ENCODE measurements around the gene DGCR8. TPM values are rescaled to one million over a fixed set of nuclear protein-coding genes. Genes with fewer than 3 reads are reported as not detected.
A peak's percentile ranks its signal among the peaks of the same experiment; 100 is the strongest.

The DGCR8 gene
- total RNA-seq, 5 donors from 2014 or later (not counting 1 experiment from before 2014, with no cell fraction given): 38.4 to 48.1 (median 45.1) TPM

- Mint-ChIP-seq H3K4me1 (peaks cover 53 to 62% (median 61%) of the 10 kb centered on the region in 3 donors), H3K36me3 (peaks cover 36% of the 10 kb centered on the region), H3K4me3 (no peak overlapping the region), H3K9me3 (no peaks in the 10 kb centered on the region), H3K27ac (no peak overlapping the region), H3K27me3 (no peaks in the 10 kb centered on the region)
- no peaks in the 10 kb centered on the region for H3K27me3 ChIP-seq (replicated peaks in 1 of 2; ENCODE audit: control insufficient read depth in 2 of 2, extremely low read depth in 1 of 2, insufficient read depth in 2 of 2, low read length in 1 of 2)
- CTCF ChIA-PET: interaction anchor here in 1 of 2 donors (0.5 kb wide), 1 partner anchor 139 kb away, joined by 4 read pairs; no protein-coding TSS in a partner anchor
- peaks cover 16 to 95% of the 10 kb centered on the region in 2 experiments for H3K4me1 ChIP-seq (ENCODE audit: control insufficient read depth in 1 of 2, extremely low read depth in 1 of 2, insufficient read depth in 2 of 2, low read length in 2 of 2)
- peaks cover 23 to 50% of the 10 kb centered on the region in 2 donors for H3K36me3 ChIP-seq (ENCODE audit: control insufficient read depth in 2 of 2, extremely low read depth in 1 of 2, insufficient read depth in 1 of 2, low read length in 1 of 2)
- no peak overlapping the region for H3K27ac ChIP-seq (ENCODE audit: low read length)
- H3K4me3 ChIP-seq (ENCODE audit: control insufficient read depth in 1 of 2, extremely low read depth in 1 of 2, low read length in 1 of 2): no peak overlapping the region
- DNase-seq: no peak
- ATAC-seq (replicated peaks in 1 of 4): no peak
- POLR2A ChIA-PET: no interaction called here
- WGBS (ENCODE audit: insufficient coverage): 99% methylated on average over 12 of the region's 20 CpGs
- no peaks in the 10 kb centered on the region for H3K9me3 ChIP-seq
Observed at GRCh38 chr22:20085651-20086050, 5.6 kb downstream of the DGCR8 start.

- ChIA-PET CTCF (no interaction called here), POLR2A (no interaction called here)
- Mint-ChIP-seq H3K27me3 (no peaks in the 10 kb centered on the region), H3K9me3 (no peaks in the 10 kb centered on the region), H3K36me3 (peaks cover 39% of the 10 kb centered on the region), H3K4me3 (no peak overlapping the region), H3K4me1 (peaks cover 51 to 60% (median 60%) of the 10 kb centered on the region in 3 donors), H3K27ac (peak overlapping the region in 1 of 2 donors; percentile 44)
- 96% methylated on average over 19 of the region's 24 CpGs for WGBS (ENCODE audit: insufficient coverage)
- Histone ChIP-seq H3K9me3 (no peaks in the 10 kb centered on the region), H3K4me3 (ENCODE audit: control insufficient read depth in 1 of 2, extremely low read depth in 1 of 2, low read length in 1 of 2) (no peak overlapping the region), H3K4me1 (ENCODE audit: control insufficient read depth in 1 of 2, extremely low read depth in 1 of 2, insufficient read depth in 2 of 2, low read length in 2 of 2) (peaks cover 12 to 95% of the 10 kb centered on the region in 2 experiments), H3K27ac (ENCODE audit: low read length) (no peak overlapping the region), H3K27me3 (replicated peaks in 1 of 2; ENCODE audit: control insufficient read depth in 2 of 2, extremely low read depth in 1 of 2, insufficient read depth in 2 of 2, low read length in 1 of 2) (no peaks in the 10 kb centered on the region), H3K36me3 (ENCODE audit: control insufficient read depth in 2 of 2, extremely low read depth in 1 of 2, insufficient read depth in 1 of 2, low read length in 1 of 2) (peaks cover 26 to 55% of the 10 kb centered on the region in 2 donors)
- DNase-seq (no peak), ATAC-seq (replicated peaks in 1 of 4) (no peak)
Observed at GRCh38 chr22:20086101-20086599, 6.1 kb downstream of the DGCR8 start.

GRCh38 chr22:20086763-20087162 is 6.7 kb downstream of the DGCR8 start:
- Mint-ChIP-seq H3K36me3 (peaks cover 45% of the 10 kb centered on the region), H3K27me3 (no peaks in the 10 kb centered on the region), H3K9me3 (no peaks in the 10 kb centered on the region), H3K27ac (peak overlapping the region in 1 of 2 donors; percentile 44), H3K4me1 (peaks cover 50 to 59% (median 54%) of the 10 kb centered on the region in 3 donors), H3K4me3 (no peak overlapping the region)
- Histone ChIP-seq H3K4me3 (ENCODE audit: control insufficient read depth in 1 of 2, extremely low read depth in 1 of 2, low read length in 1 of 2) (no peak overlapping the region), H3K27ac (ENCODE audit: low read length) (no peak overlapping the region), H3K9me3 (no peaks in the 10 kb centered on the region), H3K4me1 (ENCODE audit: control insufficient read depth in 1 of 2, extremely low read depth in 1 of 2, insufficient read depth in 2 of 2, low read length in 2 of 2) (peaks cover 6 to 94% of the 10 kb centered on the region in 2 experiments), H3K36me3 (ENCODE audit: control insufficient read depth in 2 of 2, extremely low read depth in 1 of 2, insufficient read depth in 1 of 2, low read length in 1 of 2) (peaks cover 26 to 61% of the 10 kb centered on the region in 2 donors), H3K27me3 (replicated peaks in 1 of 2; ENCODE audit: control insufficient read depth in 2 of 2, extremely low read depth in 1 of 2, insufficient read depth in 2 of 2, low read length in 1 of 2) (no peaks in the 10 kb centered on the region)
- CTCF ChIA-PET: no interaction called here
- POLR2A ChIA-PET: no interaction called here
- DNase-seq (no peak), ATAC-seq (replicated peaks in 1 of 4) (no peak)
- WGBS (ENCODE audit: insufficient coverage): 100% methylated on average over 5 of the region's 5 CpGs

GRCh38 chr22:20087319-20088262 is 7.5 kb downstream of the DGCR8 start:
- peaks cover 4 to 95% of the 10 kb centered on the region in 2 experiments for H3K4me1 ChIP-seq (ENCODE audit: control insufficient read depth in 1 of 2, extremely low read depth in 1 of 2, insufficient read depth in 2 of 2, low read length in 2 of 2)
- POLR2A ChIA-PET: interaction anchor here in 1 of 2 donors (0.6 kb wide), 1 partner anchor 759 kb away, joined by 7 read pairs; no protein-coding TSS in a partner anchor

GRCh38 chr22:20088263-20088648 is 8.2 kb downstream of the DGCR8 start:
- Histone ChIP-seq H3K9me3 (no peaks in the 10 kb centered on the region), H3K4me1 (ENCODE audit: control insufficient read depth in 1 of 2, extremely low read depth in 1 of 2, insufficient read depth in 2 of 2, low read length in 2 of 2) (peaks cover 0 to 95% of the 10 kb centered on the region in 2 experiments), H3K27ac (ENCODE audit: low read length) (no peak overlapping the region), H3K4me3 (ENCODE audit: control insufficient read depth in 1 of 2, extremely low read depth in 1 of 2, low read length in 1 of 2) (no peak overlapping the region), H3K36me3 (ENCODE audit: control insufficient read depth in 2 of 2, extremely low read depth in 1 of 2, insufficient read depth in 1 of 2, low read length in 1 of 2) (peaks cover 36 to 70% of the 10 kb centered on the region in 2 donors), H3K27me3 (replicated peaks in 1 of 2; ENCODE audit: control insufficient read depth in 2 of 2, extremely low read depth in 1 of 2, insufficient read depth in 2 of 2, low read length in 1 of 2) (no peaks in the 10 kb centered on the region)
- Mint-ChIP-seq H3K27ac (peak overlapping the region in 1 of 2 donors; percentile 8), H3K9me3 (no peaks in the 10 kb centered on the region), H3K4me1 (peaks cover 39 to 50% (median 40%) of the 10 kb centered on the region in 3 donors), H3K36me3 (peaks cover 54% of the 10 kb centered on the region), H3K27me3 (no peaks in the 10 kb centered on the region), H3K4me3 (no peak overlapping the region)
- ChIA-PET CTCF (no interaction called here), POLR2A (interaction anchor here in 1 of 2 donors (0.6 kb wide), 1 partner anchor 759 kb away, joined by 7 read pairs; no protein-coding TSS in a partner anchor)
- ATAC-seq (replicated peaks in 1 of 4): no peak
- 97% methylated on average over 3 of the region's 8 CpGs for WGBS (ENCODE audit: insufficient coverage)
- no peak for DNase-seq

More at GRCh38 chr22:20087319-20088262, 7.5 kb downstream of the DGCR8 start:
- H3K9me3 ChIP-seq: no peaks in the 10 kb centered on the region
- WGBS (ENCODE audit: insufficient coverage): 82% methylated on average over 14 of the region's 14 CpGs
- CTCF ChIA-PET: no interaction called here
- peak overlapping the region; percentile 8 to 33 for H3K27ac Mint-ChIP-seq
- no peak overlapping the region for H3K27ac ChIP-seq (ENCODE audit: low read length)
- peak in 2 of 4 experiments; percentile 30 to 45 for ATAC-seq (replicated peaks in 1 of 4)
- no peaks in the 10 kb centered on the region for H3K9me3 Mint-ChIP-seq
- H3K36me3 Mint-ChIP-seq: peaks cover 53% of the 10 kb centered on the region
- H3K27me3 Mint-ChIP-seq: no peaks in the 10 kb centered on the region
- no peaks in the 10 kb centered on the region for H3K27me3 ChIP-seq (replicated peaks in 1 of 2; ENCODE audit: control insufficient read depth in 2 of 2, extremely low read depth in 1 of 2, insufficient read depth in 2 of 2, low read length in 1 of 2)
- H3K4me1 Mint-ChIP-seq: peaks cover 46 to 56% (median 47%) of the 10 kb centered on the region in 3 donors
- H3K4me3 ChIP-seq (ENCODE audit: control insufficient read depth in 1 of 2, extremely low read depth in 1 of 2, low read length in 1 of 2): no peak overlapping the region
- peak overlapping the region in 2 of 3 donors; percentile 28 to 44 for H3K4me3 Mint-ChIP-seq
- peaks cover 34 to 66% of the 10 kb centered on the region in 2 donors for H3K36me3 ChIP-seq (ENCODE audit: control insufficient read depth in 2 of 2, extremely low read depth in 1 of 2, insufficient read depth in 1 of 2, low read length in 1 of 2)
- DNase-seq: peak in 4 of 35 experiments; percentile 3 to 41 (median 26)

GRCh38 chr22:20089226-20089976 is 9.4 kb downstream of the DGCR8 start:
- peaks cover 3 to 97% of the 10 kb centered on the region in 2 experiments for H3K4me1 ChIP-seq (ENCODE audit: control insufficient read depth in 1 of 2, extremely low read depth in 1 of 2, insufficient read depth in 2 of 2, low read length in 2 of 2)
- no peaks in the 10 kb centered on the region for H3K9me3 Mint-ChIP-seq

More at GRCh38 chr22:20089226-20089976, 9.4 kb downstream of the DGCR8 start:
- ATAC-seq (replicated peaks in 1 of 4) (no peak), DNase-seq (no peak)
- Histone ChIP-seq H3K9me3 (no peaks in the 10 kb centered on the region), H3K36me3 (ENCODE audit: control insufficient read depth in 2 of 2, extremely low read depth in 1 of 2, insufficient read depth in 1 of 2, low read length in 1 of 2) (peaks cover 46 to 81% of the 10 kb centered on the region in 2 donors), H3K27me3 (replicated peaks in 1 of 2; ENCODE audit: control insufficient read depth in 2 of 2, extremely low read depth in 1 of 2, insufficient read depth in 2 of 2, low read length in 1 of 2) (no peaks in the 10 kb centered on the region), H3K4me3 (ENCODE audit: control insufficient read depth in 1 of 2, extremely low read depth in 1 of 2, low read length in 1 of 2) (no peak overlapping the region), H3K27ac (ENCODE audit: low read length) (no peak overlapping the region)
- ChIA-PET CTCF (no interaction called here), POLR2A (no interaction called here)
- no peak overlapping the region for H3K4me3 Mint-ChIP-seq
- H3K4me1 Mint-ChIP-seq: peaks cover 28 to 44% (median 34%) of the 10 kb centered on the region in 3 donors
- H3K27ac Mint-ChIP-seq: peak overlapping the region in 1 of 2 donors; percentile 28
- WGBS (ENCODE audit: insufficient coverage): 95% methylated on average over 16 of the region's 17 CpGs
- H3K36me3 Mint-ChIP-seq: peaks cover 63% of the 10 kb centered on the region
- H3K27me3 Mint-ChIP-seq: no peaks in the 10 kb centered on the region
